ENCODE data around the gene BLCAP.

DNA sequence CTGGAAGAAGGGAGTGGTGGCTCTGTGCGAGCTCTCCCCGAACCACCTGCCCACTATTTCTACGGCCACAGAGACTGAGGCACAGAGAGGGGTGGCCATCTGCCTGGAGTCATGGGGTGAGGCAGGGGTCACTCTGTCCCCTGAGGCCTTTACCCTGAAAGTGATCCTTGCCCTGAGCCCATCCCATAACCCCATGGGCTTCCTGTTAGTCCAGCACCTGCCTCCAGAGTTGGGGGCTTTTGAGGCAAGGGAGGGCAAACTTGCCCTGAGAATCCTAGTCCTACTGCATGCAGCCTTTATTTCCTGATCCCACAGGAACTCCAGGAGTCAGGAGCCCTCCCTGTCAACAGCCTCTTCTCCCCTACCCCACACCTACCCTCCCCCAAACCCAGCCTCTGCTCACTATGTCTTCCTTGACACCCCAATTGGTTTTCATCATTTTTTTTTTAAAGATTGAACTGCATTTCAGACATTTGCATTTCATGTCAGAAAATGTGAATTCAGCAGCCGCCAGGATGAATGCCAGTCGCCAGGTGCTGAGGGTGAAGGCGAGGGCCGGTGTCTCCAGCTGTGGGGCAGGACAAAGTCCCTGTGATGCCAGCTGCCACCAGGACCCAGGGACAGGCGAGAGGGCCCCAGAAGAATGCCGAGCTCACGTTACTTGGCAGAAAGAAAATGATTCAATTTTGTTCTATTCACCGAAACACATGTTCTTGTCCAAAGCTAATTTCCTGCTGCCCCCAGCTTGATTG lies 54.3 kb downstream of the BLCAP start:
- TF ChIP-seq, protein P1, sequence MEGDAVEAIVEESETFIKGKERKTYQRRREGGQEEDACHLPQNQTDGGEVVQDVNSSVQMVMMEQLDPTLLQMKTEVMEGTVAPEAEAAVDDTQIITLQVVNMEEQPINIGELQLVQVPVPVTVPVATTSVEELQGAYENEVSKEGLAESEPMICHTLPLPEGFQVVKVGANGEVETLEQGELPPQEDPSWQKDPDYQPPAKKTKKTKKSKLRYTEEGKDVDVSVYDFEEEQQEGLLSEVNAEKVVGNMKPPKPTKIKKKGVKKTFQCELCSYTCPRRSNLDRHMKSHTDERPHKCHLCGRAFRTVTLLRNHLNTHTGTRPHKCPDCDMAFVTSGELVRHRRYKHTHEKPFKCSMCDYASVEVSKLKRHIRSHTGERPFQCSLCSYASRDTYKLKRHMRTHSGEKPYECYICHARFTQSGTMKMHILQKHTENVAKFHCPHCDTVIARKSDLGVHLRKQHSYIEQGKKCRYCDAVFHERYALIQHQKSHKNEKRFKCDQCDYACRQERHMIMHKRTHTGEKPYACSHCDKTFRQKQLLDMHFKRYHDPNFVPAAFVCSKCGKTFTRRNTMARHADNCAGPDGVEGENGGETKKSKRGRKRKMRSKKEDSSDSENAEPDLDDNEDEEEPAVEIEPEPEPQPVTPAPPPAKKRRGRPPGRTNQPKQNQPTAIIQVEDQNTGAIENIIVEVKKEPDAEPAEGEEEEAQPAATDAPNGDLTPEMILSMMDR (IDR thresholded peaks at IDR 0.05): no peak
- no peak for TF ChIP-seq POLR2A (IDR thresholded peaks at IDR 0.05)

All from lower leg skin (tissue), 3 donors.